NCI-H2227 (cell line): ENCODE results near the gene RPS21.

ENCODE experiments used
- DNase-seq: peaks from one replicate; lab custom pipeline; 2025; ENCODE audit not compliant: unreplicated experiment; lab: John Stamatoyannopoulos, UW

The RPS21 gene

GRCh38 chr20:62409086-62409853 lies 22.4 kb downstream of the RPS21 start:
- DNase-seq, result no peak

- DNase-seq, result peak; percentile 82
Observed at GRCh38 chr20:62409931-62410745, 23.2 kb downstream of the RPS21 start.

GRCh38 chr20:62410746-62411478 lies 24.0 kb downstream of the RPS21 start:
- DNase-seq, result no peak

GRCh38 chr20:62411479-62412193 lies 24.7 kb downstream of the RPS21 start:
- DNase-seq, result no peak

GRCh38 chr20:62412194-62413024 lies 25.5 kb downstream of the RPS21 start:
- DNase-seq, result no peak

- DNase-seq, result no peak
Observed at GRCh38 chr20:62413025-62413570, 26.2 kb downstream of the RPS21 start.

- no peak for DNase-seq
Observed at GRCh38 chr20:62413896-62414481, 27.1 kb downstream of the RPS21 start.

GRCh38 chr20:62415354-62416111 lies 28.6 kb downstream of the RPS21 start:
- no peak for DNase-seq

GRCh38 chr20:62416651-62417637 lies 30.0 kb downstream of the RPS21 start:
- no peak for DNase-seq

- DNase-seq, result no peak
Observed at GRCh38 chr20:62417981-62418708, 31.2 kb downstream of the RPS21 start.

- no peak for DNase-seq
Observed at GRCh38 chr20:62418709-62419487, 32.0 kb downstream of the RPS21 start.

GRCh38 chr20:62419759-62420158 lies 32.9 kb downstream of the RPS21 start:
- DNase-seq, result no peak

GRCh38 chr20:62420846-62421715 lies 34.2 kb downstream of the RPS21 start:
- DNase-seq, result no peak

GRCh38 chr20:62421716-62421990 lies 34.8 kb downstream of the RPS21 start:
- DNase-seq, result no peak

GRCh38 chr20:62422636-62423325 lies 35.9 kb downstream of the RPS21 start:
- no peak for DNase-seq
